HPDE6-E6E7 (cell line): ENCODE measurements around the gene TMEM131L.

Source experiments
- DNase-seq: peaks from one replicate; pipeline ENCODE4 v3.0.0; 2011; ENCODE audit warnings: missing footprints; ENCODE audit errors: extremely low spot score

The TMEM131L gene

DNA sequence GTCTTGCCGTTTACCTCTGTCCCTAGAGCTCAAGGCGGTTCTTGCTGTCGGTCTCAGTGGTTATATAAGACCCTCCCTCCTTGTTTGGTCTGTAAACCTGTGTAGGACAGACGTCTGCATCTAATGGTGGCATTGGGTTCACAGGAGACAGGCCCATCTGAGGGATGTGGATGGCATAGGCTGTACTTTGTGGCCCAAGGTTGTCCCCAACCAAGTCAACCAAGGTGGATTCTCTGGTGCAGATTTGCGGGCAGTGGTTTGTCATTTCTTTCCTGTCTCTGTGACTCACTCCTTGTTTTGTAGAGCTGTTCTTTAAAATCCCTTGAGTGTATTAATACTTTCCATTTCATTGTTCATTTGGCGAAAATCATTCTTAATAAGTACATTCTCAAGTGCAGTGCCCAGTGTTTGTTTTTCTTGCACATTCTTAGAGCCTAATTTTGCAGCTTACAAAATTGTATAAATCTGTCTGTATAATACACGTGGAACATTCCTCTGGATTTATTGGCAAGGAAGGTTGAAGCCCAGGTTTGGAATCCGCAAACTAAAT, 149.9 kb downstream of the TMEM131L start:
- DNase-seq = no peak

- DNase-seq = no peak
Observed at GRCh38 chr4:153618833-153619232, 152.7 kb downstream of the TMEM131L start.

GRCh38 chr4:153619811-153620210, 153.7 kb downstream of the TMEM131L start:
- no peak for DNase-seq

GRCh38 chr4:153620352-153620751, 154.2 kb downstream of the TMEM131L start:
- DNase-seq = no peak

GRCh38 chr4:153622093-153622492, 155.9 kb downstream of the TMEM131L start:
- DNase-seq = no peak

GRCh38 chr4:153622778-153623240, 156.6 kb downstream of the TMEM131L start:
- DNase-seq = no peak

DNA sequence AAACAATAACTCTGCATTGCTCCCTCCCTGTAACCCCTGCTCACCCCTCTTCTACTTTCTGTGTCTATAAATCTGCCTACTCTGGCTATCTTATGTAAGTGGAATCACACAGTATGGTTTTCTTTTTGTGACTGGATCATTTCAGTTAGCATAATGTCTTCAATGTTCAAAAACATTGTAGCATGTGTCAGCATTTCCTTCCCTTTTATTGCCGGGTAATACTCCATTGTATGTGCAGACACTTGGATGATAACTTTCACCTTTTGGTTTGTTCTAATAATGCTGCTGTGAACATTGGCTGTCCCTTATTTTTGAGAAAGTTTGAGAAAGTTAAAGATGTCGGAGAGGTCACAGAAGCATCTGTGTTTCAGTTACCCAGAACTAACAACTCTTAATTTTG, 157.3 kb downstream of the TMEM131L start:
- no peak for DNase-seq

DNA sequence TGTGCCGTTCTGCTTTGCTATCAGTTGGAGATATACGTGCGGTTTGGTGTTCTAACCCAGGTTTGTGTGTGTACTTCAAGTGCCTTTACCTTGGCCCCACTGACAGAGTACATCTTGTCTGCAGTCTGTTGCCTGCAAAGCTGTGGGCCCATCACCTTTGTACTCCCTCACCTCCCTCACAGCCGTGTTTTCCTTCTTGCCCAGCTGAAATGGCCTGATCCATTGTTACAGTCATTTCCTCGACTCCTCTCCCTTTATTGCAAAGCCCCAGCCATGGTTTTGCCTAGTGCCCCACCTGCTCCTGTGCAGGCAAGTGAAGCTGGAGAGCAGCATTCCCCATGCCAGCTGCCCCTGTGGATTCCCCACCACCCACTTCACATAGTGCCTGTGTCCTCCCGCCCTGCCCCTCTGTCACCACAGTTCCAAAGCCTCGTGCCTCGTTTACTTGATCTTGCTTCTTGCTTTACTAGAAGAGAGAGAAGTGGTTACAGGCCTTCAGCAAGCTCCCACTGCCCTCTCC, 162.7 kb downstream of the TMEM131L start:
- no peak for DNase-seq

DNA sequence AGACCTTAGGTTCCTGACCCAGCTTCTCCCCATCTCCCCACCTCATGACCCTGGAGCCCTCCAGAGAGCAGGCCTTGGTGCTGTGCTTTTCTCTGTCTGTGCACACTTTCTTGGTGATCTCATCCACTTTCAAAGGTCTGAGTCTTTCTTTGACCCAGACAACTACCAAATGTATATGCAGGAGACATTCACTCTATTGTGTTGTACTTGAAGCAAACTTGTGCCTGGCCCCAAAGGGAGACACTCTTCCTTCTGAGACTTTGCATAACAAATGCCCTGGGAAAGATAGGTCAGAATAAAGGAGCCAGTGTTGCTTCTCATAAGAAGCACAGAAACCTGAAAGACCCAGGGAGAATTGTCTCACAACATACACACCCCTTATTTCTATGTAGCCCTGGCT, 163.6 kb downstream of the TMEM131L start:
- DNase-seq = no peak

DNA sequence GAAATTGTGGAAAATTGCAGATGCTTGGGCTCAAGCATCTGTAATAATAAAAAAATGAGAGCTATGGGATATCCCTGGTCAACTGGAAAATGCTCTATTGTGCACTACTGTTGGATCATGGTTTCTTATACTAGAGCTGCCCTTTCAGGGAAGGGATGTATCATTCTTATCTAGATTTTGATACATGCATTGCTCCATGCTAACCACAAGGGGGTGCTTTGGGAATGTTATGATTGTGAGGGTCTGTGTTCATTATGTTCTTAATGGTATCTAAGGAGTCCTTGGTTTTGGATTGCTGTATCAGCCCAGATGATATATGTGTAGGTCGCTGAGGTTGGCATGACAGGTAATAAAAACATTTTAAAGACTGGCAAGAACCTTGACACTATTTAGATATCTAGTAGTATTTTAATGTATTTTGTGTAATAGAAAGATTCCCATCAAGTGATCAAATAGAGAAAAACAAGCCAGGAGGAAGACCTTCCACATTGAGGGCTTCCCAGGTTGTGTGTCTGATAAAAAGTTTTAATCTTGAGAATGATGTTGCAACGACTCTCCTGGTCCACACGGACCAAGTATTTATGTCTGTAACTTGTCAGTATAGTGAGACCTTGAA, 168.7 kb downstream of the TMEM131L start:
- DNase-seq = peak; percentile 15

DNA sequence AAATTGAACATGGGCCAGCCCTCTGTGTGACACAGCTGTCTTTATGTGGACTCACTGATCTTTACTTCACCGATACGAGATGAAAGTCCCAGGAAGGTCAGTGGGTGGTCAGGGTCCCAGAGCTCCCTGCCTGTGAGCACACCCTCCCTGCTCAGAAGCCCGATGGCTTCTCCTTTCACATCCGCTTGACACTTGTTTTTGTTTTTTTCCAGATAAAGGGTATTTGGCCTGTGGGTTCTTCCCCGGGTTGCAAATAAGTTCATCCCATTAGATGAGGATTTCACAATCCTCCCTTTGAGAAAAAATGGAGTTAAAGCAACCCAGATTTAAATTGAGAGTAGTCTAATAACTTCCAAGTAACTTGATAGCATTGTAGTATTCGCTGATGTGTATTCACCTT, 169.7 kb downstream of the TMEM131L start:
- no peak for DNase-seq

DNA sequence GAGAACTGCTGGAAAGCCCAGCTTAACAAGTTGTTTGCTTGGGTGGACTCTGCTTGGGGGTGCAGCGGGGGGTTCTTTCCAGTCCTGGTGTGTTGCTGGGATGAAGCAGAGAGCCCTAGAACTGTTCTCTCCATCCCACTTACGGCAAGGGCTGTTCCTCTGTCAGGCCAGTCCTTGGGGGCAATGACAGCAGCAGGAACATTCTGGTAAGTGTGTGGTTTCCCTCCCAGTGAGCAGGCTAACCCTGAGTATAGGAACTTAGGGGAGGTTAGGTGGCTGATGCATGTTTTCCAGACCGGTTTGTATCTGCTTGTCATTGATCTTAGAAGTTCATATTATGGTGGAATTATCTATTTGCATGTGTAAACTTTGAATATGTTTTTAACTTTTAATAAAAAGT, 171.0 kb downstream of the TMEM131L start:
- no peak for DNase-seq

DNA sequence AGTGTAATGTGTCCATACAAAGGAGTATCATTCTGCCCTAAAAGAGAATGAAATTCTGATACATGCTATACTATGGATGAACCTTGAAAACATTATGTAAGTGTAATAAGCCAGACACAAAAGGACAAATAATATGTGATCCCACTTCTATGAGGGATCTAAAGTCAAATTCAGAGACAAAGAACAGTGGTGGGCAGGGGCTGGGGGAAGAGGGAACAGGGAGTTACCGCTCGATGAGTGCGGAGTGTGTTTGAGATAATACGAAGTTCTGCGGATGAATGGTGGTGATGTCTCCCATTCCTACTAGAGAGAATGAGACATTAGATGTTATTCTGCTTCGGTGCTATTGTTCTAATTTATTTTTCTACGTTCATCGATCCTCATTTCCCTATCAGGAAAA, 171.9 kb downstream of the TMEM131L start:
- no peak for DNase-seq

DNA sequence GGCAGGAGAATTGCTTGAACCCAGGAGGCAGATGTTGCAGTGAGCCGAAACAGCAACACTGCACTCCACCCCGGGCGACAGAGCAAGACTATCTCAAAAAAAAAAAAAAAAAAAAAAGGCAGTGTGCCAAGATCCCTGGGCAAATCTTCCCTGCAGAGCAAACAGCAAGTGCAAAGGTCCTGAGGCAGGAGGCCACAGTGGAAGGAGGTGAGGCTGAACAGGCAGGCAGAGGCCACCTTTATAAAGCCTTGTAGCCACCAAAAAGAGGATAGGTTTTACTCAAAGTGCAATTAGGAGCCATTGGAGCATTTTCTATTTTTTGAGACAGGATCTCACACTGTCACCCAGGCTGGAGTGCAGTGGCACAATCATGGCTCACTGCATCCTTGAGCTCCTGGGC, 172.8 kb downstream of the TMEM131L start:
- DNase-seq = no peak

GRCh38 chr4:153639833-153640802, 174.0 kb downstream of the TMEM131L start:
- no peak for DNase-seq

- no peak for DNase-seq
Observed at GRCh38 chr4:153641532-153641931, 175.4 kb downstream of the TMEM131L start.

GRCh38 chr4:153643406-153644383, 177.5 kb downstream of the TMEM131L start:
- peak; percentile 58 for DNase-seq

DNA sequence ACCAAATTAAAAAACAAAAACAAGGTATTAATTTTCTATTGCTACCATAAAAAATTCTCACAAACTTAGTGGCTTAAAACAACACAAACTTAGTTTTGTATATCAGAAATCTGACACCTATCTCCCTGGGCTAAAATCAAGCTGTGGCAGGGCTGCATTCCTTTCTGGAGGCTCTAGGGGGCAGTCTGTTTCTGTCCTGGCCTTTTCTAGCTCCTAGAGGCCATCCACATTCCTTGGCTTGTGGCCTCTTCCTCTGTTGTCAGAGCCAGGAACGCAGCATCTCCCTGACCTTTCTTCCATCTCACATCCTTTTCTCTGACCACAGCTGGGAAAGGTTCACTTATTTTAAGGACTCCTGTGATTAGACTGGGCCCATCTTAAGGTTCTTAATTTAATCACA, 179.0 kb downstream of the TMEM131L start:
- DNase-seq = no peak

DNA sequence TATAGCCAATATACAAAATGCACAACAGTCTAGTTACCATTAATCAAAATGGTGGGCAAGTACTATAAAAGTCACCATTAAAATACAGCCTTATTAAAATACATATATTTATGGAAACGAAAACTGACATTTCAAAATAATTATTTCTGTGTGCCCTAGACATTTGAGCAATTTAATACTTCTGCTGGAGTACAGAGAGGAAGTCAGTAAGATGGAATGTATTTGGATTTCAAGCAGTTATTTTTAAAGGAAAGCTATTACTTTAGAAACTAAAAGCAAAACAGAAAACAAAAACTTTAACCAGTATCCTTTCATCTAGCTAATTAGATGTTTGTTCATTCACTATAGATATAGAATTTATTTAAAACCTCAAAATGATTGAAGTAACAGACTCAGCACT, 180.1 kb downstream of the TMEM131L start:
- no peak for DNase-seq

DNA sequence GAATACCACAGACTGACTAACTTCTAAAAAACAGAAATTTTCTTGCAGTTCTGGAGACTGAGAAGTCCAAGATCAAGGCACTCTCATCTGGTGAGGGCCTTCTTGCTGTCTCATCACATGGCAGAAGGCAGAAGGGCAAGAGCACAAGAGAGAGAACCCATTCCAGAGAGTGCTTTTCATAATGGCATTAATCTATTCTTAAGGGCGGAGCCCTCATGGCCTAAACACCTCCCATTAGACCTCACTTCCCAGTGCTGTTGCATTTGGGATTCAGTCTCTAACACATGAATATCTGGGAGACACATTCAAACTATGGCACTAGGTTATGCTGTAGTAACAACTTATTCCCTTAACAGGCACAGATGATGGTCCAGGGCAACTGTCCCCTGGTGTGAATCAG, 180.8 kb downstream of the TMEM131L start:
- no peak for DNase-seq

- no peak for DNase-seq
Observed at GRCh38 chr4:153647975-153648374, 181.8 kb downstream of the TMEM131L start.
